HepG2 (cell line): Measurements from ENCODE around the gene ATP9B. TPM values are rescaled to one million over a fixed set of nuclear protein-coding genes. Genes with fewer than 3 reads are reported as not detected.
"Not testable (repeated sequence)": the region's sequence is repeated elsewhere in the genome, so short reads cannot be mapped to it uniquely, and the experiment has no call there.

ENCODE experiments used
- ATAC-seq: fragments of 200-7000 bp; cut with Tn5 transposase; 3 replicates; pipeline ENCODE4 v1.9.1; 2020; ENCODE audit warnings: mild to moderate bottlenecking, moderate library complexity
- BruUV-seq: library from RNA; stranded (reverse); fragments of 400-500 nt; replicated peaks from 2 replicates; lab custom pipeline; 2021; lab: Mats Ljungman, UMichigan
- CTCF ChIA-PET: fragments of 300-600 bp; formaldehyde crosslinking; extraction: SDS; loops from one replicate; lab custom pipeline; 2021; ENCODE audit warnings: low total read pairs, inconsistent platforms, low intra/inter-chr PET ratio; lab: Yijun Ruan, JAX
- POLR2A ChIA-PET: fragments of 350-600 bp; sonication (Branson Sonifier 250); formaldehyde crosslinking; loops from one replicate; lab custom pipeline; 2020; ENCODE audit warnings: antibody characterized with exemption, inconsistent platforms; lab: Yijun Ruan, JAX
- DNase-seq: peaks from one replicate; pipeline ENCODE4 v3.0.0-alpha.2; 2015; ENCODE audit warnings: low spot score
- FAIRE-seq: peaks from 3 replicates; lab custom pipeline; 2011; peaks lifted over from hg19 to GRCh38; lab: Jason Lieb, UNC
- H2AFZ ChIP-seq: one replicate; pipeline ENCODE4 v1.6.1; 2011; ENCODE audit warnings: low read length, inconsistent platforms
- H3K27ac ChIP-seq: fragments of 300-600 bp; 3 replicates; pipeline ENCODE4 v1.8.0; 2011; ENCODE audit warnings: mixed run types, mild to moderate bottlenecking, mixed read lengths, low read length, inconsistent platforms; ENCODE audit not compliant: insufficient read depth; ENCODE audit errors: extremely low read length
- H3K27me3 ChIP-seq, 2 experiments: fragments of 200-600 bp in 1 of 2; 2 replicates in 1 of 2; 3 replicates in 1 of 2; pipeline versions ENCODE4 v1.6.0 to v1.8.0; 2011; ENCODE audit warnings: low read length in 2 of 2, mild to moderate bottlenecking in 2 of 2, moderate library complexity in 2 of 2, inconsistent platforms in 1 of 2; ENCODE audit not compliant: insufficient read depth in 2 of 2, control insufficient read depth in 1 of 2
- H3K36me3 ChIP-seq, 2 experiments: fragments of 200-600 bp in 1 of 2; replicated peaks in 1 of 2; 2 replicates in 1 of 2; 3 replicates in 1 of 2; pipeline versions ENCODE4 v1.5.1 to v1.8.0; 2011; ENCODE audit warnings: low read length in 2 of 2, inconsistent platforms in 1 of 2; ENCODE audit not compliant: insufficient read depth in 2 of 2, control insufficient read depth in 1 of 2
- H3K4me1 ChIP-seq: 2 replicates; pipeline ENCODE4 v1.5.1; 2012; ENCODE audit warnings: low read length, inconsistent platforms; ENCODE audit not compliant: insufficient read depth
- H3K4me2 ChIP-seq: 2 replicates; pipeline ENCODE4 v1.6.0; 2011; ENCODE audit warnings: low read depth, low read length, inconsistent platforms
- H3K4me3 ChIP-seq, 3 experiments: fragments of 200-600 bp in 1 of 3; sonication (generic), shearing (Covaris generic) in 1 of 3; replicated peaks in 1 of 3; 2 replicates each; pipeline ENCODE4 v1.5.1; 2011 to 2016; ENCODE audit warnings: low read length in 3 of 3, inconsistent platforms in 2 of 3, low read depth in 2 of 3, mild to moderate bottlenecking in 2 of 3, control low read depth in 1 of 3, mixed read lengths in 1 of 3; ENCODE audit not compliant: insufficient read depth in 1 of 3
- H3K79me2 ChIP-seq: one replicate; pipeline ENCODE4 v1.6.1; 2011; ENCODE audit warnings: low read length, inconsistent platforms; ENCODE audit not compliant: insufficient read depth
- H3K9ac ChIP-seq: 2 replicates; pipeline ENCODE4 v1.6.0; 2011; ENCODE audit warnings: mild to moderate bottlenecking, low read depth, low read length, inconsistent platforms; ENCODE audit not compliant: insufficient read depth
- H3K9me3 ChIP-seq: 2 replicates; pipeline ENCODE4 v1.5.1; 2012; ENCODE audit warnings: mild to moderate bottlenecking, low read length
- H4K20me1 ChIP-seq: 2 replicates; pipeline ENCODE4 v1.6.0; 2011; ENCODE audit warnings: inconsistent platforms, mild to moderate bottlenecking, low read length, moderate library complexity; ENCODE audit not compliant: insufficient read depth
- ETV5 ChIP-seq: IDR thresholded peaks from 2 replicates; pipeline ENCODE4 v1.6.1; 2018; ENCODE audit warnings: missing biosample characterization, missing genetic modification reagents, inconsistent platforms, borderline replicate concordance
- LRRFIP1 ChIP-seq: sonication (generic); formaldehyde crosslinking; conservative IDR thresholded peaks from 2 replicates; pipeline ENCODE4 v1.4.0; 2020; ENCODE audit warnings: missing genetic modification reagents
- MXD4 ChIP-seq: IDR thresholded peaks from 2 replicates; pipeline ENCODE4 v1.6.1; 2016; ENCODE audit warnings: mild to moderate bottlenecking, missing biosample characterization, missing genetic modification reagents
- ZC3H4 ChIP-seq: sonication (generic); formaldehyde crosslinking; IDR thresholded peaks from 2 replicates; pipeline ENCODE4 v1.4.0; 2020; ENCODE audit warnings: missing genetic modification reagents, borderline replicate concordance
- ZNF251 ChIP-seq: sonication (generic); formaldehyde crosslinking; IDR thresholded peaks from 2 replicates; pipeline ENCODE4 v1.9.0; 2021; ENCODE audit warnings: mild to moderate bottlenecking, missing genetic modification reagents
- ZNF451 ChIP-seq: sonication (generic); formaldehyde crosslinking; IDR thresholded peaks from 2 replicates; pipeline ENCODE4 v1.5.0; 2020; ENCODE audit warnings: mild to moderate bottlenecking, missing genetic modification reagents
- WGBS: methylation state at CpG from one replicate; pipeline ENCODE4 v1.1.6; 2017; ENCODE audit warnings: low lambda C conversion rate; 5-methylcytosine and 5-hydroxymethylcytosine counted together
- in situ Hi-C: cut with HindIII; loops from 2 replicates; pipeline ENCODE4 v1.10.0; 2017; ENCODE audit warnings: low pct_unique_long_range_greater_than_20kb; ENCODE audit not compliant: extremely low pct_ligation_motif_present
- intact Hi-C: fragments of 100-400 bp; cut with micrococcal nuclease; formaldehyde crosslinking; loops from one replicate; pipeline ENCODE4 v1.10.0; 2022; ENCODE audit not compliant: unreplicated experiment
- polyA plus RNA-seq, 8 experiments: library from polyadenylated mRNA; depleted of rRNA in 3 of 8; stranded (reverse) in 7 of 8; unstranded in 1 of 8; fragments of >200 nt; fragmentation: Illumina TruSeq in 4 of 8; extraction: Trizol in 4 of 8; gene quantifications; 2 replicates each; pipeline versions ENCODE4 v1.2.1 to v1.2.3, GENCODE V29; 2011 to 2016; ENCODE audit warnings: low read depth in 4 of 8, missing spikeins in 1 of 8, mixed read lengths in 1 of 8; ENCODE audit not compliant: insufficient read depth in 1 of 8
- total RNA-seq, 5 experiments: library from RNA; depleted of rRNA; stranded (reverse); fragments of >200 nt; fragmentation: Illumina TruSeq; extraction: Trizol; gene quantifications; 2 replicates each; pipeline ENCODE4 v1.2.3, GENCODE V29; 2016; ENCODE audit warnings: low read depth in 1 of 5
- TF ChIP-seq, protein P1 (sequence below): sonication (generic); formaldehyde crosslinking; conservative IDR thresholded peaks from 2 replicates; pipeline ENCODE4 v1.4.0; 2020; ENCODE audit warnings: mild to moderate bottlenecking, missing genetic modification reagents, moderate library complexity
- TF ChIP-seq, protein P2 (sequence below): sonication (generic); formaldehyde crosslinking; IDR thresholded peaks from 2 replicates; pipeline ENCODE4 v1.5.1; 2020; ENCODE audit warnings: mild to moderate bottlenecking, missing genetic modification reagents, moderate library complexity

ATP9B gene
- total and polyA plus RNA-seq, 2 of the 13 experiments (the other 11 are each of a cell fraction or from before 2014, with no cell fraction given): 10.8 to 11.3 TPM

- POLR2A ChIA-PET: no interaction called here
- CTCF ChIA-PET: no interaction called here
- BruUV-seq: no TSS peak
- Histone ChIP-seq H3K27me3 (no peaks in the 10 kb centered on the region), H3K79me2 (no peaks in the 10 kb centered on the region), H3K27ac (no peak overlapping the region), H3K9me3 (no peaks in the 10 kb centered on the region), H3K4me1 (no peaks in the 10 kb centered on the region), H3K9ac (no peak overlapping the region), H3K4me2 (no peak overlapping the region), H3K36me3 (peaks cover 0 to 17% of the 10 kb centered on the region in 2 experiments; a peak in 3 of 5 replicates), H4K20me1 (no peaks in the 10 kb centered on the region), H2AFZ (no peak overlapping the region), H3K4me3 (no peak overlapping the region)
- ATAC-seq (no peak), DNase-seq (no peak), FAIRE-seq (no peak)
- intact Hi-C loops (no loop called here), in situ Hi-C loops (no loop called here)
- no peak for TF ChIP-seq ZNF451 (CRISPR knock-in tag)
- TF ChIP-seq, protein P1, sequence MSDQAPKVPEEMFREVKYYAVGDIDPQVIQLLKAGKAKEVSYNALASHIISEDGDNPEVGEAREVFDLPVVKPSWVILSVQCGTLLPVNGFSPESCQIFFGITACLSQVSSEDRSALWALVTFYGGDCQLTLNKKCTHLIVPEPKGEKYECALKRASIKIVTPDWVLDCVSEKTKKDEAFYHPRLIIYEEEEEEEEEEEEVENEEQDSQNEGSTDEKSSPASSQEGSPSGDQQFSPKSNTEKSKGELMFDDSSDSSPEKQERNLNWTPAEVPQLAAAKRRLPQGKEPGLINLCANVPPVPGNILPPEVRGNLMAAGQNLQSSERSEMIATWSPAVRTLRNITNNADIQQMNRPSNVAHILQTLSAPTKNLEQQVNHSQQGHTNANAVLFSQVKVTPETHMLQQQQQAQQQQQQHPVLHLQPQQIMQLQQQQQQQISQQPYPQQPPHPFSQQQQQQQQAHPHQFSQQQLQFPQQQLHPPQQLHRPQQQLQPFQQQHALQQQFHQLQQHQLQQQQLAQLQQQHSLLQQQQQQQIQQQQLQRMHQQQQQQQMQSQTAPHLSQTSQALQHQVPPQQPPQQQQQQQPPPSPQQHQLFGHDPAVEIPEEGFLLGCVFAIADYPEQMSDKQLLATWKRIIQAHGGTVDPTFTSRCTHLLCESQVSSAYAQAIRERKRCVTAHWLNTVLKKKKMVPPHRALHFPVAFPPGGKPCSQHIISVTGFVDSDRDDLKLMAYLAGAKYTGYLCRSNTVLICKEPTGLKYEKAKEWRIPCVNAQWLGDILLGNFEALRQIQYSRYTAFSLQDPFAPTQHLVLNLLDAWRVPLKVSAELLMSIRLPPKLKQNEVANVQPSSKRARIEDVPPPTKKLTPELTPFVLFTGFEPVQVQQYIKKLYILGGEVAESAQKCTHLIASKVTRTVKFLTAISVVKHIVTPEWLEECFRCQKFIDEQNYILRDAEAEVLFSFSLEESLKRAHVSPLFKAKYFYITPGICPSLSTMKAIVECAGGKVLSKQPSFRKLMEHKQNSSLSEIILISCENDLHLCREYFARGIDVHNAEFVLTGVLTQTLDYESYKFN (CRISPR knock-in tag): no peak
- TF ChIP-seq ZNF251 (CRISPR knock-in tag): no peak
- no peak for TF ChIP-seq LRRFIP1 (CRISPR knock-in tag)
- TF ChIP-seq ETV5 (CRISPR knock-in tag): no peak
- TF ChIP-seq, protein P2, sequence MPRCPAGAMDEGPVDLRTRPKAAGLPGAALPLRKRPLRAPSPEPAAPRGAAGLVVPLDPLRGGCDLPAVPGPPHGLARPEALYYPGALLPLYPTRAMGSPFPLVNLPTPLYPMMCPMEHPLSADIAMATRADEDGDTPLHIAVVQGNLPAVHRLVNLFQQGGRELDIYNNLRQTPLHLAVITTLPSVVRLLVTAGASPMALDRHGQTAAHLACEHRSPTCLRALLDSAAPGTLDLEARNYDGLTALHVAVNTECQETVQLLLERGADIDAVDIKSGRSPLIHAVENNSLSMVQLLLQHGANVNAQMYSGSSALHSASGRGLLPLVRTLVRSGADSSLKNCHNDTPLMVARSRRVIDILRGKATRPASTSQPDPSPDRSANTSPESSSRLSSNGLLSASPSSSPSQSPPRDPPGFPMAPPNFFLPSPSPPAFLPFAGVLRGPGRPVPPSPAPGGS (CRISPR knock-in tag): no peak
- no peak for TF ChIP-seq MXD4 (CRISPR knock-in tag)
- no peak for TF ChIP-seq ZC3H4 (CRISPR knock-in tag)
- WGBS: 93% methylated on average over 25 of the region's 26 CpGs
Measured at GRCh38 chr18:79327199-79327721, 258.1 kb downstream of the ATP9B start.

DNA sequence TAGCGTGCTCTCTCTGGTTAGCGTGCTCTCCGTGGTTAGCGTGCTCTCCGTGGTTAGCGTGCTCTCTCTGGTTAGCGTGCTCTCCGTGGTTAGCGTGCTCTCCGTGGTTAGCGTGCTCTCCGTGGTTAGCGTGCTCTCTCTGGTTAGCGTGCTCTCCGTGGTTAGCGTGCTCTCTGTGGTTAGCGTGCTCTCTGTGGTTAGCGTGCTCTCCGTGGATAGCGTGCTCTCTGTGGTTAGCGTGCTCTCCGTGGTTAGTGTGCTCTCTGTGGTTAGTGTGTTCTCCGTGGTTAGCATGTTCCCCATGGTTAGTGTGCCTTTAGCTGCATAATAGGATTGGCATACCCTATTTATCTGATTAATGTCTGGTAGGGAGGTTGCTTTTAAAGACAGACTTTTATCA lies 258.7 kb downstream of the ATP9B start:
- H3K4me3 ChIP-seq, POLR2A ChIA-PET, H3K27ac ChIP-seq, H3K9ac ChIP-seq, H3K79me2 ChIP-seq, in situ Hi-C loops, H3K27me3 ChIP-seq, intact Hi-C loops, ATAC-seq, H2AFZ ChIP-seq, H4K20me1 ChIP-seq, CTCF ChIA-PET, DNase-seq, H3K9me3 ChIP-seq, FAIRE-seq, H3K4me2 ChIP-seq, H3K4me1 ChIP-seq, BruUV-seq: not testable (repeated sequence)
- WGBS: 95% methylated on average over 23 of the region's 23 CpGs
- peaks cover 0 to 15% of the 10 kb centered on the region in 2 experiments; a peak in 2 of 5 replicates for H3K36me3 ChIP-seq
